Measurements from ENCODE around the gene PITPNM1. TPM values are rescaled to one million over a fixed set of nuclear protein-coding genes. Genes with fewer than 3 reads are reported as not detected.

Gene PITPNM1
- polyA plus RNA-seq, 3 donors = 28.5 to 49.4 (median 35.4) TPM

DNA sequence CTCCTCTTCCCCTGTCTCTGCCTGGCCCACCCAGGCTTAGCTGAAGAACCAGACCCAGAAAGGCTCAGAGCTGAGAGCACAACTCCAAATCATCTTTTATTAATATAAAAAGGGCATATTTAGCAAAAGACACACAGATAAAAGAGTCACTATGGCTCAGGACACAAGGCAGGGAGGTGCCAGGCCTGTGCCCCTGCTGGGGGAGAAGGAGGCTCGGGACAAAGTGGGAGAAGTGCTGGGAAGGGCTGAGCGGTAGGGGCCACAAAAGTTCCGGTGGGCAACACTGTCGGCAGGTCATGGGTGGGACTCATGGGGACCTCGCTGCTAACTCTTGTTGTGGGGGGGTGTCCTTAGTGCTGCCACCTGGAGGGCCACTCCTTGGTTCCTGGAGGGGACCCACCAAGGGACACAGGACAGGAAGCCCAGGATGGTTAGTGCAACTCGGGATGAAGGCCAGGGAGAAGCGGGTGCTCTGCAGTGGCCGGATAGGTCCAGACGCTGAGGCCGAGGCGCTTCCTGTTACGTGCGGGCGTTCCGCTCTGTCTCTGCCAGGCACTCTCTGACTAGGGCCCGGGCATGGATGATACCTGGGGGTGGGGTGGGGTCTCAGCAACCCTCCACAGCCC, 1.4 kb upstream of the PITPNM1 start:
- DNase-seq (ENCODE audit: extremely low read depth in 1 of 11, low read depth in 9 of 11, low spot score in 4 of 11) = no peak

DNA sequence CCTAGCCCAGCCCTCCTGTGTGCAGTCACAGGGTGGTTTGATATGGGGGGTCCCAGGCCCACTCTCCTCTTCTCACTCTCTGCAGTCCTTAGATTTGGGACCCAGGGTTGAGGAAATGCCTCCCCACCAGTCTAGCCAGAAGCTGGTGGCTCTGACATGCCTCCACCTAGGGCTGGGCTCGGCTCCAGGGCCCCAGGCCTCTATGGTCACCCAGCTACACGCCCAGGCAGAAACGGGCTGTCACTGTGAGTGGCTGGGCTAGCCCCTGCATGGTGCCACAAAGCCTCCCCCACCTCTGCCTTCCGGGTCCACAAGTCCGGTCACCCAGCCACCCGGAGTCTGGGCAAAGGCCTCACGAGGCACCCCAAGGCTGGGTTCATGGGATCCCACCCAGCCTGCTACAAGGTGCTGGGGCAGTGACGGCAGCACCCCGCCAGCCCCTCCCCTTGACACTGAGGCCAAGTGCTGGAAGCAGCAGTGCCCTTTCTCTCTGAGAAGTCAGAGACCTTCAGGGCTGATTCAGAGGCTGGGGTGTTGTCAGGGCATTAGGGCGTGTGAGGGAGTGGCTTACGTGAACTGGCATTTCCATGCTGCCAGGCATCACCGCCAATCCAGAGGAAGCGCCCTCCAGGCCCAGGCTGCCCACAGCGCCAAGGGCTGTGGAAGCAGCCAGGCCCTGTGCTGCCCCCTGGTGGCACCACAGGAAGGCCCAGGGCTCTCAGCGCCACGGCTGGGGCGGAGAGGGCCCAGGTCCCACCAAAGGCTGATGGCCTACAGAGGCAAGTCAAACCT, 638 bp upstream of the PITPNM1 start:
- DNase-seq (ENCODE audit: extremely low read depth in 1 of 11, low read depth in 9 of 11, low spot score in 4 of 11) = peak in 9 of 11 donors; percentile 67 to 82 (median 76)

DNA sequence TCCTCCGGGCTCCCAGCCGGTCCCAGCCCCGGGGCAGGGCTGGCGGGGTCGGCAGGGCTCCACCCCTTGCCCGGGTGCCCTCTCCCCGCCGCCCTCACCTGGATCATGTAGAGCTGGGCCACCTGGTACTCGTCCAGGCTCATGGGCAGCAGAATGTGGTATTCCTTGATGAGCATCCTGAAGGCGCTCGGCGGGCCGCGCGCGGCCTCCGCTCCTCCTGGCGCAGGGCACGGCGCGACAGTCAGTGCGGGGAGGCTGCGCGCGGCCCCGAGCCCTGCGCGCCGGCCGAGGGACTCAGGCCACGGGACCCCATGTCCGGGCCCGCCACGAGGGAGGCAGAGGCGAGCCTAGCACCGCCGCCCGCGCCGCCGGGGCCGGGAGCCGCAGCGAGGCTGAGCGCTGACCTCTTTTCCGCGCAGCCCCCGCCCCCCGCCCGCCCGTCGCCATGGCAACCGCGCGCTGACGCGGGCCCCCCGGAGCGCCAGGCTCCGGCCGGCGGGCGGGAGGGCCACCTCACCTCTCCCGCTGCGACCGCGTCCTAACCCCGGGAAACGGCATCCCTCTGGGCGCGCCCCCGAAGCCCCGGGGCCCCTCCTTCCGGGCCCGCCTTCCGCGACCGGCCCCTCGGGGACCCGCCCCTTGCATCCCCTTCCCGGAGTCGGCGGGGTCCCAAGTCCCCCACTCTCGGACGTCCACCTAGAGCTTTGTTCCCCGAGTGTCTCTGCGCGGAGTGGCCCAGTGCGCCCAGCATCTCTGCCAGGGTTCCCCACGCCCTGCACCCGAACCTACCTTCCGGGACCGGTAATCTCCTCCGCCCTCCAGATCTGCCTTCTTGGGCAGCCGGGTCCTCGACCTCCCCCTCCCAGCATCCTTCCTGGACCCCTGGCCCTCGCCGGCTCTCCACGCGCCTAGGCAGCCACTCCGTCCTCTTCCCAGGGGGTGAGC, 886 bp downstream of the PITPNM1 start:
- DNase-seq (ENCODE audit: extremely low read depth in 1 of 11, low read depth in 9 of 11, low spot score in 4 of 11) = no peak

DNA sequence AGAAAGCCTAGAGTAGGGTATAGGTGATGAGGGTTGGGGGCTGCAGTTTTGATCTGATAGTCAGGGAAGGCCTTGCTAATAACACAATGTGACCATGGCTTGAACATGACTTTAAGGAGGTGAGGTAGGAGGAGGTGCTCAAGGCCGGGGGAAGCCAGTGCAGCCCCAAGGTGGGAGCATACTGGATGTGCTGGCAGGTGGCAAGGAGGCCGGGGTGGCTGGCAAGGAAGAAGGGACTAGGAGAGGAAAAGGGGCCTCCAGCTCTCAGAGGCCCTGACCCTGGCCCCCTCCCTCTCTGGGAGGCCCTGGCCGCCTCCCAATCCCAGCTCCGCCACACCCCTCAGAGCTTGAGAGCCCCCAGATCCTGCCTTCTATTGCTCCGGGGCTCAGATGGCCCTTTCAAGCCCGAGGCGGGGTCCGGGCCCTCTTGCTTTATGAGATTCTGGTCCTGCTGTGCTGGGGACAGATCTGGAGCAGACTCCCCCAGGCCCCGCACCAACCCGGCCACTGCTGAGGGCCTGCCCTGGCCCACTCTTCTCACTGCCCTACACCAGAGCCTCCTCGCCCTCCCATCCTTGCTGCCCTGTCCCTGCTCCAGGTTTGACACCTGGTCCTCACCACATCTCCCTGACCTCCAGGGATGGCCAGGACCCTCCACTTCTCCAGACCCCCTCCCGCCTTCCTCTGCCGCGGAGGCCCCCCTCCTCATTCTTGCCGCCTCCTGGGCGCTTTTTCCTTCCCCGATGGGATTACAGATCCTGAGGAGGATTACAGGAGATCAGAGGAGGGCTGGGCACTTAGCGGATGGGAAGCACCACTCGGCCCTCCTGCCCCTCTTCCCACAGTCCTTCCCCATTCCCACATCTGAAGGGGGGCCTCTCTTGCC, 1.8 kb downstream of the PITPNM1 start:
- no peak for DNase-seq (ENCODE audit: extremely low read depth in 1 of 11, low read depth in 9 of 11, low spot score in 4 of 11)

DNA sequence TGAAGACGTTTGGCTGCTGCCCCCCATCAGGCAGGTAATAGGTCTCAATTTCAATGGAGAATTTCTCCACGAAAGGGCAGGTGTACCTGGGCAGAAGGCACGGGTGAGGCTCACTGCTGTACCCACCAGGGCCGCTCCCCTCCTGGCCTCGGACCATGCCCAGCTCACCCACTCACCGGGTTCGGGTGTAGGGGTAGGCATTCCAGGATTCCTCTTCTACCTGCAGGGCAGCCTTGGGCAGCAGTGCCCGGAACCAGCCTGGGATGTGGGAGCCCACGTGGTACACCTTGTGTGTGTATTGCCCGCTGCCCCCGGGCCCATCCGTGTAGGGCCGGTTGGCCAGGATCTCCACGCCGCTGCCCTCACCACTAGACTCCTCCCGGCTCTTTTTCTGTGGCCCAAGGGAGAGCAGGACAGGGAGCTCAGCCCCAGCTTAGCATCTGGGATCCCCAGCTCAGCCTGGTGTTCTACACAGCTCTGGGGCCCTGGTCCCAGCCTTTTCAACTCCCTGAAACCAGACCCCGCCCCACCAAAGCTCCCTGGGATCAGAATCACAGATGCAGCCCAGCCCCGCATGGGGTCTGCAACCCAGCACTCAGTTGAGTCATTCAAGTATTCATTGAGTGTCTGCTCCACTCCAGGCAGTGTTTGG, 2.7 kb downstream of the PITPNM1 start:
- DNase-seq (ENCODE audit: extremely low read depth in 1 of 11, low read depth in 9 of 11, low spot score in 4 of 11) = no peak

DNA sequence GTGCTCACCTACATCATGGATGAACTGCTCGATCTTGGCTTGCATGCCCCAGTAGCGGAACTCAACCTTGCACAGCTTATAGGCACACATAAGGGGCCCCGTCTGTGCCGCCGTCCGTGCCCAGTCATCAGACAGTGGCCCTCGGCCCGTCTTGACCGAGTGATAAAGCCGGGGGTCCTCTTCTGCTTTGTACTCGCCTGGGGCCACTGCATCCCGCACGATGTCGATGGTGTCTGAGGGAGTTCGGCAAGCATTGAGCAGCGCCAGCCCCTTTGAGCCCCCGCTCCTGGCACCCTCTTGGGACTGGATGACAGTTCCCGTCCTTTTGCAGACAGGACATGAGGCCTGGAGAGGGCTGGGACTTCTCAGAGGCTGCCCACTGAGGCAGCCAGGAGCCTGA, 3.3 kb downstream of the PITPNM1 start:
- no peak for DNase-seq (ENCODE audit: extremely low read depth in 1 of 11, low read depth in 9 of 11, low spot score in 4 of 11)

DNA sequence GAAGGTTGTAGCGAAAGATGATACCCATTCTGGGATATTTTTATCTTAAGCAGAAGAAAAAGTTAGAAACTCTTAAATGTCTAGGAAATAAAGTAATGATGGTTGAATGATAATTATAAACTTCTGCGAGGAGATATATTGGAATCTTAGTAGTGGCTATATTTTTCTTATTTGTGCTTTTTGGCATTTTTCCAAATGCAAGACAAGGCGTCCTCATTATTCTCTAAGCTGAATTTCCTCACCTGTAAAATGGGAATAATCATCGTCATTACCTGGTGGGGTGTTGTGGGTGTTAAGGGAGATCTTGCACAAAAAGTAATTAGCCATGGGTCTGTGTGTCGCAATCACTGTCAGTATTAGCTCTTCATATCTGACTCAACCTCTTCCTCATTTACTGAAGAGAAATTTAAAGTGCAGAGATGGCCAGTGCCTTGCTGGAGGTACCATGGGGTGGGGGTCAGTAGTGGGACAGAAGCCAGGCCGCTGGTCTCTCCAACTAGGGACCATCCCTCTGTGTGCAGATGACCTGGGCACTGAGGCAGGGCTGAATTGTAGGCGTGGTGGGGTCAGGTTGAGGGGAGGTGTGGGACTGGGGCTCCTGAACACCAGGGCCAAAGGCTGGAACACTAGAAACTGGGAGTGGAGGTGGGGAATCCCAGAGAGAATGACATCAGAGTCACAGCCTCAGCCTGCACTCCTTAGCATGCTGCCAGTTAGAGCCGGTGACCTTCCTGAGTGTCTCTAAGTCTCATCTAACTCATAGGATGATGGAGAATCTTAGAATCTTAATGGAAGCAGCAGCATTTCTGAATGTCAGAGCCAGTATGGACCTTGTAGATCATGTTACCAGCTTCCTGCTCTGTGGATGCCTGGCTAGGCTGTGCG, 4.1 kb downstream of the PITPNM1 start:
- DNase-seq (ENCODE audit: extremely low read depth in 1 of 11, low read depth in 9 of 11, low spot score in 4 of 11) = no peak

DNA sequence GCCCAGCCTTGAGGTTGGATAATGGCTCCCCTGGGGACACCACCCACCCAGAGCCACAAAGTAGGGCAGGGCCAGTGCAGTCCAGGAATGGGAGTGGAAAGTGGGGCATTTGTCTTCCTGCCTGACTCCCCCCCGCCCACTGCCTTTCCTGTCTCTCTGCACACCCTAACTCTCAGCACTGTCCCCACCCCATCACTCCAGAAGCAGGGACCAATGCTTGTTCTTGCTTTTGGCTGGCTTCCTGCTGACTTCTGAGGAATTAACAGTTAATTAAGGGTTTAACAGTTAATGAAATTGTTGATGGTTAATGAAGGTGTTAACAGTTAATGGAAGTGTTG, 4.7 kb downstream of the PITPNM1 start:
- no peak for DNase-seq (ENCODE audit: extremely low read depth in 1 of 11, low read depth in 9 of 11, low spot score in 4 of 11)

DNA sequence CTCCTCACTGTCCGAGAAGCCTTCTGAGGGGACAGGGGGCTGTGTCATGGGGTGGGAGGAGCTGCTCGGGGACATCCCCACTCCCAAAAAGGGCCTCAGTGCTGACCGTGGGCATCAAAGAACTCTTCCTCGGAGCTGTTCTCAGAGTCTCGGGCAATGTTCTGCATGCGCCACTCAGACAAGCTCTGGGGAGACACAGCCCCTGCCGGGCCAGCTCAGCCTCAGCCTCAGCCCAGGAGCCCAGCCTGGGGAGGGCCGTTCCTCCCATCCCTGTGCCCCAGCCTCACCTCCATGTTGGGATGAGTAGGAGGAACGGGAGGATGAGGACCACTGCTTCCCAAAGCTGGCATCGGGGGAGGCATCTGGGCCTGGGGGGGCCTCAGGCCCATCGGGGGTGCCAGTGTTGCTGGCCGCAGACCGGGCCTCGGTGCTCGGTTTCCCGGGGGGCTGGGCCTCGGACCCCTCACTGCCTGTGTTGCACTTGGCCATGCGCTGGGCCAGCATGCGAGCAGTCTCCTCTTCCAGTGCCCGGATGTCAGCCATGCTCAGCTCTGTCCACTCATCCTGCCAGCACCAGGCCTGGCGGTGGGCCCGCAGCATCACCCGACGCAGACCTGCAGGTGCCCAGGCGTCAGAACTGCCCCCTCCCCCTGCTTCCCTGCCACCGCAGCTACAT, 5.2 kb downstream of the PITPNM1 start:
- DNase-seq (ENCODE audit: extremely low read depth in 1 of 11, low read depth in 9 of 11, low spot score in 4 of 11) = no peak

DNA sequence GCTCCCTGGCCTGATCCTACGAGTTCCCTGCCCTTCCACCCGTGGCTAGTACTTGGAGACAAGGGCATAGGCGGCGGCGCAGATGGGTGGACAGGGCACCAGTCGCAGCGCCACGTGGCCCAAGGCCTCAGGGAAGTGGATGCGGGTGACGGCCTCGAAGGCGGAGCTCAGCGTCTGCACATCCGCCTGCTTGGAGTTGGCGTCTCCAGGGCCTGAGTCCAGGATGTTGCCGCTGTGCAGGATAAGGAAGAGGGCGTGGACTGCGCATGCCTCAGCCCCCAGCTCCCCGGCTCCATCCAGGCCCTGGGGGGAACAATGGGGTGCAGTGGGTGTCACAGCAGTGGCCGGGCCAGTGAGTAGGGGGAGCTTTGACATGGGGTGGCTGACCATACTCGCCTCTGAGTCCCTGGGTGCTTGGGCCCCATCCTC, 6.6 kb downstream of the PITPNM1 start:
- DNase-seq (ENCODE audit: extremely low read depth in 1 of 11, low read depth in 9 of 11, low spot score in 4 of 11) = no peak

DNA sequence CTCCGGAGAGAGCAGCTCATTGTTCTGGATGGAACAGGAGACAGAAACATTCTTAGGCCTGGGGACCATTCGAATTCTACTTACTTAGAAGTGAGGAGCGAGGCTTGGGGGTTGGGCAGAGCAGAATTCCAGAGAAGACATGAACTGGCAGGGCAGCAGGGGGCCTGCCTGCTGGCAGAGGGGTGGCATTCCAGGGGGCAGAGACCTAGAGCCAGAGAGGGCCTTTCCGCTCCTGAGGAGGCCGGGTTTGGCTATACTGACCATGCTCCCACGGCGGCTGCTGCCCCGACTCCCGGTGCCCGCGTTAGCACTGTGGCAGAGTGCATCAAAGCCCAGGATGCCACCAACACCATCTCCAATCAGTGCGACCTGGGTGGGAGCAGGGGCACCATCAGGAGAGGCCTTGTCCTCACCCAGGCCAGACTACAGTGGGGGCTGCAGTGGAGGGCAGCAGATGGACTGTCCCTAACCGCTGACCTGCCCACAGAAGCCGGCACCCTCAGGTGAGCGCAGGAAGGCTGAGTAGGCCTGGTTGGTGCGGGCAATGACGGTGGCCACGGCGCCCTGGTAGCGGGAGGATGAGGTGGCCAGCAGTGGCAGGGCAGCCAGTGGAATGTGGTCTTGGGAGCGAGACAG, 7.4 kb downstream of the PITPNM1 start:
- no peak for DNase-seq (ENCODE audit: extremely low read depth in 1 of 11, low read depth in 9 of 11, low spot score in 4 of 11)

DNA sequence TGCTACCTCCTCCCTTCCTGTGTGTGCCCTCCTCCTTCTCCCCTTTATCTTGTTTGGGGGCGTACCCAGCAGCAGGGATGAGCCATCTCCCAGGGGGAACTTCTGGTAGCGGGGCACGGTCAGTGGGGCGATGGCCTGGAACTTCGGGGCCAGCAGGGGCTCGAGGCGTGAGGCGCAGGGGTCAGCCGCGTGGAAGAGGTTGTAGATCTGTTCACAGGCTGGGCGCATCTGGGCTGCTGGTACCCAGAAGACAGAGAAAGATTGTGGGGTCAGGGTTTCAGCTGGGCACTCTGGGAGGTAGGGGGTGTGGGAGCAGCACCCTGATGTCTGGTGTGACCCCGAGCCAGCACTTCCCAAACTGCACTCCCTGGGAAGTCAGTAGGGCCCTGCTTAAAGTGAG, 9.1 kb downstream of the PITPNM1 start:
- no peak for DNase-seq (ENCODE audit: extremely low read depth in 1 of 11, low read depth in 9 of 11, low spot score in 4 of 11)

DNA sequence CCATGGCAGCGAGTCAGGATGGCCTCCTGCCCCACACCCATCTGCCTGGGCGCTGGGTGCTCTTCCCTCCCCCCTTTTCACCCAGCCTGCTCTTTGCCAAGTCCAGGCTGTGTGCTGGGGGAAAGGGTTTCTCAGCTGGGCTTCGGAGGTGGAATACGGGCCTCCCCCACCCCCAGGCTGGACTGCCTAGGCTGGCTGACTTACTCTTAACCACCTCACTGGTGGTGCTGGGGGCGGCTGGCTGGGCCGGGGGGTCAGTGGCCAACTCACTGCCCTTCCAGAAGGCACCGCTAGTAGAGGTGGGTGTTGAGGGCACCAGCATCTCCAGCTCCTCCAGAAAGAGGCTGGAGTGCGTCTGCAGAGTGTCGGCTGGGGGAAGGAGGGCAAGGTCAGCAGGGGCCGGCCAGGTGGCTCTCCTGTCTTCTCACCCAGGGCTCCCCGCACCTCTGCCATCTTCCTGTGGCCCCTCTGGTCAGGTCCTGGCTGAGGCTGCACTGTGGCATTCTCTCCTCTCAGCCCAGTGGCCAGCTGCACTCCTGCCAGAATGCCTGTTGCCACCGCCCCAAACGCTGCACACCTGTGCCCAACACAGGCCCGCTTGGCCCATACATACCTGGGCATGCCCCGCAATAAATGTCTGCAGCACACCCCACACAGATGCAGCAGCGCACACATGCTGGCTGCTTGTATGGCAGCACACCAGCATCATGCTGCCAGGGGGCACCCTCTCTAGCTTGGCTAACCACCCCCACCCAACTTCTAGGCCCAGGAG, 9.7 kb downstream of the PITPNM1 start:
- DNase-seq (ENCODE audit: extremely low read depth in 1 of 11, low read depth in 9 of 11, low spot score in 4 of 11) = no peak

DNA sequence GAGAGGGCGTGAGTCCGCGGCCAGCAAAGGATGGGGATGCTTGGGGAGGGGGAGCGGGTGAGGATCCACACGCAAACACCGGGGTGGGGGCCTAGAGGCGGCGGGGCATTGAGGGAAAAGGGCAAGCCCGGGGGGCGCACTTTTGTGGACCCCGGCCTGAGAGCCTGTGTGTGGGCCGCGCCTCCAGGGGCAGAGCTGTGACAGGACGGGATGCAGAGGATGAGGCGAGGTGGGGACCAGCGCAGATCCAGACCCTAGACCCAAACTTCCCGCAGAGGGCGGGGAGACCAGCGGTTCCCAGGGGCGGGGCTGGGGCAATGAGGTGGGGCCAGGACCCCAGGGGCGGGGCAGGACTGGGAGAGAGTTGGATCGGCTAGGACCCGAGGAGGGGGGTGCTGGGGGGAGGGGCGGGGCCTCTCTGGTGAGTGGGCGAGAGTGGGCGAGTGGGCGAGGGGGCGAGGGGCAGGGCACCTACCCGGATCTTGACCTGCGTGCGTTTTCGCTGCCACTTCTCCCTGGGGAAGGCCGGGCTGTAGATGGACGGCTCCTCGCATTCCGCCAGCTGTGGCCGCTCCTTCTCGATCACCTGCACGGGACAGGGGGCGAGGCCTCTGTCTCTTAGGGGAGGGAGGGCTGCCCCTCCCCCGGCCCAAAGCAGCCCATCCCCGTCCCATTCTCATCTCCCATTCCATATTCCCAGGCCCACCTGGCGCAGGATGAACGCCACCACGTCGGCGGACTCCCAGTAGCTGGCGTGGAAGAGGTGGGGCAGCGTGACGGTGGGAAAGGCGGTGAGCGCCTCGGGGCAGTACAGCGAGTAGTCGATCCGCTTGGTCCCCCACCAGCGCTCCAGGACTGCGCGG, 10.6 kb downstream of the PITPNM1 start:
- DNase-seq (ENCODE audit: extremely low read depth in 1 of 11, low read depth in 9 of 11, low spot score in 4 of 11) = no peak

Data from renal cortex interstitium (tissue), 11 donors.